GM19043 (cell line): ENCODE data around the gene PIK3C2A.

Source experiments
- ATAC-seq: cut with Tn5 transposase; IDR thresholded peaks from one replicate; pipeline ENCODE4 v1.9.1; 2021; ENCODE audit warnings: low read depth; ENCODE audit not compliant: unreplicated experiment

Gene PIK3C2A

DNA sequence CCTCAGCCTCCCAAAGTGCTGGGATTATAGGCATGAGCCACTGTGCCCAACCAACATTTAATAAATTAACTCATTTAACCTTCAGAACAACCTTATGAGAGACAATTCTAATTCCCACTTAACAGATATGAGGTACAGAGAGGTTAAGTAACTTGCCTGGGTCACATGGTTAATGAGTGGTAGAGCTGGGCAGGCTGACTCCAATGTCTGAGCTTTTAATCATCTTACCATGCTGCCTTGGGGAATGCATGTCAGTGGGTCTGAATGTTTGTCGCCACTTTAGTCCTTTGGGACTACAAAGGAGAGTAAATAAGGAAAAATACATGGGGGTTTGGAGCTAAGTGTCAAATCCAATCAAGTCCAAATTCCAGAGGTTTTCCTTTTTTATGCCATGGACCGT is 11.2 kb upstream of the PIK3C2A start:
- ATAC-seq: no peak

DNA sequence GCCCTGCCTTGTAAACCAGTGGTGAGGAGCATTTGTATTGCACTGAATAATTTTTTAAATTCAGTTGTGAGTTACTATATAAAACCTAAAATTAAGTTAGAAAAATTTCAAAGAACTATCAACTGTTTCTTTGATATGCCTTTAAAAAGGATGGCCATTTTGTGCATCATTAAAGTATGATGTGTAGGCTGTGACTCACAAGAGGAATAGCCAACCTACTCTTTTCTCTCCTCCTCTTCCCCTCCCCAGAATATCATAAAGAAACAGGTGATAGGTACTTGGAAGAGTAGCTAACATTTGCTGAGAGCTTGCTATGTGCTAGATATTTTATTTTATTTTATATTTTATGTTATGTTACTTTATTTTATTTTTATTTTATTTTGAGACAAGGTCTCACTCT is 10.6 kb upstream of the PIK3C2A start:
- no peak for ATAC-seq

DNA sequence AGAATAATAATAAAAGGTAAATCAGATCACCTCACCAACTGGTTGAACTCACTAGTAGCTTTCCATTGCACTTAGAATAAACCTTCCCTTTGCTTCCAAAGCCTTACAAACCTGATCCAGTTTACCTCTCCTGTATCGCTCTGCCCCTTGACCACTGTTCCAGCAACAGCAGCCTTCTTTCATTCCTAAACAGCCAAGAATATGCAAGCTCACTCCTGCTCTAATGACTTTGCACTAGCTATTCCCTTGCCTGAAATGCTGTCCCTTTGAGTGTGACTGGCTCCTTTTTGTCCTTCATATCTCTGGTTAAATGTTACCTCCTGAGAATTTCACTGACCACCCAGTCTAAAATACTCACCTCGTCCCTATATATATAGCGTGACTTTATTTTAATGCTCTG is 9.6 kb upstream of the PIK3C2A start:
- ATAC-seq: no peak

GRCh38 chr11:17214338-17214737 is 6.6 kb upstream of the PIK3C2A start:
- ATAC-seq: no peak

- ATAC-seq: no peak
These were observed 3.5 kb upstream of the PIK3C2A start for GRCh38 chr11:17211286-17211685.

GRCh38 chr11:17209939-17210245 is 2.1 kb upstream of the PIK3C2A start:
- ATAC-seq: no peak

GRCh38 chr11:17208257-17208999 is 642 bp upstream of the PIK3C2A start:
- peak; percentile 50 for ATAC-seq

DNA sequence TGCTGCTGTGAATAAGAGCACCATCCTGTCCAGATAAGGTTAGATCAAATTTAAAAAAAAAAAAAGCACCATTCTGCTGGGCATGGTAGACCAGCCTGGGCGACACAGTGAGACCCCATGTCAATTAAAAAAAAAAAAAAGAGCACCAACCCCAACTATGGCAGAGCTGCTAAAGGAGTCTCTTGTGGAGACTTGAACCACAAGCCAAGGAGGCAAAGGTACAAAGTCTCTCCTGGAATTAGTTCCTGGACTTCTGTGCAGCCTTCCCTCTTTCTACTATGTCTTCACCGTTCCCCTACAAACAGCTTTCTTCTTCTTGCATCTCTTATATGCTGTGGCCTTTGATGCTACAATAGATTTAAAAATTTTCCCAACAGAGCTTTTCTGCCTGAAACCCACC is 1.3 kb downstream of the PIK3C2A start:
- ATAC-seq: no peak

DNA sequence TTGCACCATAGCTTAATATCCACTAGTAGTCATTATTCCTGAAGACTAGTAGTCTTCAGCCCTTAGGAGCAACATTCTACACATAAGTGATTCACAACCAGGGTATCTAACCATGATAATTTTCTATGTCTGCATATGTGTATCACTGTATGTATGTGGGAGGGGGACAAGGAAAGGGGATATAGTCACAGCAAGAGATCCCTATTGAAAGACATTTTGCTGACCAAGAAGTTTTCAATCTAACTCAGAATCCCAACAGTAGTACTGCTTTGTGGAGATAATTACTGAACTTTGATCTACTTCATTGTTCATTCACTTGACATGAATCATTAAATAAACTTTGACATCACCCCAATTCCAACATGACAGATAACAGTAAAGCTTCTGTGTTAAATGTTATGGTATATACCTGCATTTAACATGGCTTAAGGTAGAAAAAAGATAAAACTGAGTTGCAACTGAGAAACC is 10.3 kb downstream of the PIK3C2A start:
- ATAC-seq: no peak

DNA sequence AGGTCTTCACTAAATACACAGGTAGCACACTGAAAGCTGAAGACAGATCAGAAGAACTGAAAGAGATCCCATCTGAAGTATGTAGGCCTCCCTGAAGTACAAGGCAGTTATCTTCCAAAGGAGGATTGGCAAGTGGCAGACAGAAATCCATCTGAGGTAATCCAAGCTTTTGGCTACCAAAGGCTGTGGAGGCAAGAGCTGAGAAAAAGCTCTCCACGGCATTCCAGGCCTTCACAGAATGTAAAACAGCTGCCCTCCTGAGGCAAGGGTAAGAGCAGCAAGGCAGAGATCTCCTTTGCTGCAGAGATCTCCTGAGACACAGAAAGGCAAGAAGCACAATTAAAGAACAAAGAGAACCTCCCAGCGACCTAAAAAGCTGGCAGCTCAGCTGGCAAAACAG is 19.1 kb downstream of the PIK3C2A start:
- no peak for ATAC-seq

DNA sequence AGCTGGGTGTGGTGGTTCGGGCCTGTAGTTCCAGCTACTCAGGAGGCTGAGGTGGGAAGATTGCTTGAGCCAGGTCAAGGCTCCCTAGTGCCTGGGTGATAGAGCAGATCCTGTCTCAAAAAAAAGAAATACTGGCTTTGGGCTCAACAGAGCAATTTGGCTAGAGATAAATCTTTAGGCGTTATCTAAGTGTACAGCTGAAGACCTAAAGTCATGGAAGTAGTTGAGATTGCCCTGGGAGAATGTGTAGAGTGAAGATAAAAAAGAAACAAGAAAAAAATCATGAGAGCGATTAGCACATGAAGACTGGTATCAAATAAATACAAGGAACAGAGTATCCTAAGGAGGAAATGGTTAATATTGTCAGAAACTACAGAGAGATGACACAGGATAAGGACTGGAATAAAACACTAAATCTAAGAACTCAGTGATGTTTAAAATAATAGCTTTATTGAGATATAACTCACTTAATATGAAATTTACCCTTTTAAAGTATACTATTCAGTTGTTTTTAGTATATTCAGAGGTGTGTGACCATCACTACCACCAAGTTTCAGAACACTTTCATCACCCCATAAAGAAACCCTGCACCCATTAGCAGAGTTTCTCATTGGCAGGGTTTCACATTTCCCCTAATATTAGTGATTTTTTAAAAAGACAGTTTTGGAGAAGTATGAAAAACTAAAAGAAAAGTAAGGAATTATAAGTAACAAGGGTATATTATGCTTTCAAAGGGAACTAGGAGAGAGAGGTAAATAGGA is 20.7 kb downstream of the PIK3C2A start:
- ATAC-seq: no peak

GRCh38 chr11:17185938-17186337 is 21.8 kb downstream of the PIK3C2A start:
- no peak for ATAC-seq

- ATAC-seq: no peak
These were observed 22.8 kb downstream of the PIK3C2A start for GRCh38 chr11:17184882-17185587.

- ATAC-seq: no peak
These were observed 23.9 kb downstream of the PIK3C2A start for GRCh38 chr11:17183836-17184235.

- no peak for ATAC-seq
These were observed 27.8 kb downstream of the PIK3C2A start for GRCh38 chr11:17179970-17180369.

DNA sequence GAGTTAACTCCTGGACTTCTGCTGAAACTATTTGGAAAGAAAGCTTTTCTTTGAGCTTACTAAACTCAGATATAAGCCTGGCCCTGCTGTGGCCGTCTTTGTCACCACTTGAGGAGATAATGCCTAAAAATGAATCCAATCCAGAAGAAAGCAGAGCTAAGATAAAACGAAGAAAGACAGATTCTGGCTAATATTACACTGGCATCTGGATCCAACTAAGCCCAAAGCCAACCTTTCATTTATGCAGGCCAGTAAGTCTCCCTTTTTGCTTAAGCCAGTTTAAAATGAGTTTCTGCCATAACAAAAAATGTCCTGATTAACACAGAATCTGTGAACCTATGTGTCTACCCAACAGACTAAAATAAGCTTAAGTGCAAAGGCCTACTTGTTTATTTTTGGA is 34.5 kb downstream of the PIK3C2A start:
- ATAC-seq: no peak

GRCh38 chr11:17171916-17172315 is 35.9 kb downstream of the PIK3C2A start:
- ATAC-seq: no peak

- no peak for ATAC-seq
These were observed 36.4 kb downstream of the PIK3C2A start for GRCh38 chr11:17171343-17171742.

- ATAC-seq: no peak
These were observed 37.9 kb downstream of the PIK3C2A start for GRCh38 chr11:17169876-17170275.

DNA sequence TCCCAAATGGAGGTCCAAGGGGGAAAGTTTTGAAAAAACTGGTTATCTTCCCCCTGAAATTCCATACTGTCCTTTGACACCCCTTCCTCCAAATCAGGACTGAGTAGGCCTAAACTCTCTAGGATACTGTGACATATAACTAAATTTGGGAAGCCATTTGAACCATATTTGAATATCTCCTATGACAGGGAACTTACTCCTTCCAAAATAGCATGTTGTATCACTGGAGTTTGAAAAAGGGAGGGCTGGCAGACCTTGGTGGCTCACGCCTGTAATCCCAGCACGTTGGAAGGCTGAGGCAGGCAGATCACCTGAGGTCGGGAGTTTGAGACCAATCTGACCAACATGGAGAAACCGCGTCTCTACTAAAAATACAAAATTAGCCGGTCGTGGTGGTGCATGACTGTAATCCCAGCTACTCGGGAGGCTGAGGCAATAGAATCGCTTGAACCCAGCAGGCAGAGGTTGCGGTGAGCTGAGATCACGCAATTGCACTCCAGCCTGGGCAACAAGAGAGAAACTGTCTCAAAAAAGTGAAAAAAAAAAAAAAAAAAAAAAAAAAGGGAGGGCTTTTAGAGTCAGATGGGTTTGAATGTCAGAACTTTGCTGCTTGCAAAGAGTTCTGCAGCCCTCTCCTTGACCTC is 42.4 kb downstream of the PIK3C2A start:
- no peak for ATAC-seq
